GM19099 (cell line): ENCODE results near the gene TOX3.

ENCODE experiments used
- POLR2A ChIP-seq: IDR thresholded peaks from 3 replicates; pipeline ENCODE4 v1.6.1; 2011; ENCODE audit warnings: low read depth; ENCODE audit not compliant: insufficient read length; ENCODE audit errors: extremely low read depth

The TOX3 gene

DNA sequence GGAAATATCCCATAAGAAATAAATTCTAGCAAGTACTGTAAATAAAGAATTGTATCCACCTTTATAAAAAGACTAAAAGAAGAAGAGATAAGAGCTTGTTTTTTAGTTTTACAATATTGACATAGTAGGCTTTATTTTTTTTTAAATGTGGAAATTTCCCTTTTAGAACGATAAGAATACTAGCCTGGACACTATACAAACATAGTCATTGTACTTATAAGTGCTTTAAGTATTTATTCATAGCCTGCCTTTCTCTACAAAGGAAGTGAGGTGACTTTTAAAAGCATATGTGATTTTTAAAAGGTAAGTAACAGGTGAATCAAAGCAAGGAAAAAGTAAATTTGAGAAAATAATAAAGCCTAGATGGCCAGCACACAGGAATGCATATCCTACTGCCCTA lies 17.7 kb downstream of the TOX3 start:
- no peak for TF ChIP-seq POLR2A

GRCh38 chr16:52528393-52529065 lies 18.4 kb downstream of the TOX3 start:
- TF ChIP-seq POLR2A = no peak

DNA sequence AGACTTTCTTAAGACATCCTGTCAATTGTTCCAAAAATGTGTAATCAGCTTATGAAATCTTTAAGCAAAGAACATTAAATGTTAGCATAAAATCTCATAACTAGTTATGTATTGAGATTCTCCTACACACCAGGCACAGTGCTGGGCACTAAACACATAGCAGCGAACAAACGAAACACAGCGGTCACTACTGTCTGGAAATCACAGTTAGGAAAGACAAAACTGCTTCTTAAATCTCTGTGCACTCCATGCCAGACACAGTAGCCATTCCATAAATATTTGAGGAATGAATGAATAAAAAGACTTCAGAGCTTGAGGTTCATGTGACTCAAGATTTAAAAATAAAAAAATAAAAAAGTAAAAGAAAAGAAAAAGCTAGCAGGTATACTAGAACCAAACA lies 20.1 kb downstream of the TOX3 start:
- TF ChIP-seq POLR2A = no peak

DNA sequence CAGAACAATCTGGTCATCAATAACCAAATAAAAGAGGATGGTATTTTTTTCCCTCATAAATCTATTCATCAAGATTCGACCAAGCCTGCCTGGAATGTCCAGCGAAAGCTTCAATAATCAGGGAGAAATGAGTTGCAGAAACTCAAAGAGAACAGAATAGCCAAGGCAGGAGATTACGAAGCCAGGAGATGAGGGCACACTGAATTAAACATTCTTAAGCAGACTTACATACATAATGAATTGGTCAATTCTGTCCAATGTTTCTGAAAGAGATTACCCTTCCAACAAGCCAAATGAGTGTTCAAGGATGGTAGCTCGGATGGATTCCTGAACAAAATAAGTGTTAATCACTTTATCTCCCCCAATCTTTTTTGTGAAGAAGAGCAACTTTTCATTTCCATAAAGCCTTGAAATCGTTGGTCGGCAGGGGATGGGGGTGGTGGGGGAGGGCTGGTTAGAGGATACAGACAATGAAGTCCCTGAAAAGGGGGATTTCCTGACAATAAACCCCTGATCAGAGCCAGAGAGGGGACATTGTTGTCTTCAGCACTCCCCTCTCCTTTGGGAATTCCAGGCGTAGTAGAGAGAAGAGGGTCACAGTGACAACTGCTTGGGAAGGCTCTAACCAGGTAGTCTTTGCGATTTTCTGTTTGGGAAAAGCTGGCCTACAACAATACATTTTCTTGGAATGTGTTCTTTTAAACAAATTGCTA lies 20.7 kb downstream of the TOX3 start:
- TF ChIP-seq POLR2A = no peak

DNA sequence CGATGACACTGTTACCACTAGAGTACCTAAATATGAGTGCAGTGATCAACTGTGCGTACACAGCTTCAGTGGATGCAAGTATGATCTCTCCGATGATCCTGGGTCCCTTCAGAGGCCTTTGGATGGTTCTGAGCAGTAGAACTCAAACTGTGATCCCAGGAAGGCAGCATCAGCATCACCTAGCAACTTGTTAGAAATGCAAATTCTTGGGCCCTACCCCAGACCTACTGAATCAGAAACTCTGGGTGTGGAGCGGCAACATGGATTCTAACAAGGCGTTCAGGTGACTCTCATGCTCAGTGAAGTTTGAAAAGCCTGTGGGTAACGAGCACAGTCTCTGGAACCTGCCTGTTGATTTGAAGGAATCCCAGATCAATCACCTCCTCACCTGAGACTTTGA lies 25.4 kb downstream of the TOX3 start:
- TF ChIP-seq POLR2A = no peak

DNA sequence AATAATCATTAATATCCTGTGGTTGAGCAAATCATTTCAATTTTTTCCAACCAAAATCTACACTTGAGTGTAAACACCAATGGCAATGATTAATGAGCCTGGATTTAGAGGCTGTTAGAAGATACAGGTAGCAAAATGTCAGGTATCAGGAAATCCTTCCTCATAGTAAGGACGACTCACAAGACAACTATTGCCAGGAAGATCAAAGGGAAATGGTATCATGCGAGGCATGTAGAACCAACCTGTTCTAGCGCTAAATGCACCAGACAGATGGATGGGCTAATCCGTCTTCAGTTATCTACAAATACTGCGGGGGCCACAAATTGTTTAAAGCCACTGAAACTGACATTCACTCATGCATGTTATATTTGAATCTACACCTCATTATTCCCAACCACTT lies 28.1 kb downstream of the TOX3 start:
- no peak for TF ChIP-seq POLR2A

GRCh38 chr16:52515068-52515671 lies 31.8 kb downstream of the TOX3 start:
- TF ChIP-seq POLR2A = no peak

DNA sequence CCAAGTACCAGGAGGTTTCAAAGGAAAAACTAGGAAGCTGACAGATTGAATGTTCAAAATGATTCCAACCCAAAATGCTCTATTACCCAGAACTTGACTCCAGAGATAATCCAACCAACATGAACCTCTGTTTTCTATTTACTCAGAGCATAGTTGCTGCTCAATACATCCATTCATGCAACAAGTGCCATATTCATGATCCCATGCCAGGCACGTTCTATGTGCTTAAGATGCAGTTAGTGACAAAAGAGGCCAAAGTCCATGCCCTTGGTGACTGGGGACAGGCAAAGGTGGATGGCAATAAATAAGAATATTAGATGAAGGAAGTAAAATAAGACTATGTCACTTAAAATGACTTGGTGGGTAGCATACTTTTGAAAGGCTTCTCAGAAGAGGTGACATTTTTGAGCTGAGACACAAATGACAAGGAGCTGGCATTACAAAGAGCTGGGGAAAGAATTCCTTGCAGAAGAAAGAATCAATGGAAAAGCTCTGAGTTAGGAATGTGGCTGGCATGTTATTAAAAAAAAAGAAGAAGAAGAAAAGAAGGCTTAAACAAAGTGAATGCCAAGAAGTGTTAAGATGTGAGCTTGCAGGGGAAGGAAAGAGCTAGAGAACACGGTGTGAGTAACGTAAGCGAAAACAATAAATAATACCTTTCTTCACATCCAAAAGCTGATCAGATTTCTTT lies 34.5 kb downstream of the TOX3 start:
- no peak for TF ChIP-seq POLR2A

GRCh38 chr16:52501746-52502145 lies 45.2 kb downstream of the TOX3 start:
- TF ChIP-seq POLR2A = no peak

DNA sequence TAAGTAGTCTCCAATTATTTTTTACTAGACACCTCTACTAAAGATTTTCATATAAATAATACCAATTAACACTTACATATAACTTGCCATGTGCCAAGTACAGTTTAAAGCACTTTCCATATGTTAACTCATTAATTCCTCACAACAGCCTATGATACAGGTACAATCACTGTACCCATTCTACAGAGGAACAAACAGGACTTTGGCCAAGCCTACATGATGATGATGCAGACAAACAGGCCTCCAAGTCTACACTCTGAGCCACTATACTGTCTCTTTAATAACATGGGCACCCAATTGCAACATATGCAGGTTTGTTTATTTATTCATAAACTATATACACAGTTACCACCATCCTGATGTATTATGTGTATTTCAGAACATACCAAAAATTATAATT lies 46.0 kb downstream of the TOX3 start:
- TF ChIP-seq POLR2A = no peak

DNA sequence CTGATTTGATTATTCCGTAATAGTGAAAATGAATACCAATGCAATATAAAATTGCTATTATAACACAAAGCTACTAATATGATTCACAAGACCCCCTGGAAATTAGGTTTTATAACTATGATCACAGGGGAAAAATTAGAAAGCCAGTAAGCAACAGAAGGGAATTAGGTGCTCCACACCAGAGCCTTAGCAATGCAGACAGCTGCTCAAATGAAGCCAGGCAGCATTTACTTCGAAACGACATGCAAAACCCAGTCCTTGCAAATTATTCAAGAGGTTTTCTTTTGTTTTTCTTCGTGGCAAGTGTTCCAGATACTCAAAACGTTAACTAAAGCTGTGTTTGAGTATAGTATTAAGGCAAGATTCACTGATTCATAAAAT lies 47.9 kb downstream of the TOX3 start:
- TF ChIP-seq POLR2A = no peak

DNA sequence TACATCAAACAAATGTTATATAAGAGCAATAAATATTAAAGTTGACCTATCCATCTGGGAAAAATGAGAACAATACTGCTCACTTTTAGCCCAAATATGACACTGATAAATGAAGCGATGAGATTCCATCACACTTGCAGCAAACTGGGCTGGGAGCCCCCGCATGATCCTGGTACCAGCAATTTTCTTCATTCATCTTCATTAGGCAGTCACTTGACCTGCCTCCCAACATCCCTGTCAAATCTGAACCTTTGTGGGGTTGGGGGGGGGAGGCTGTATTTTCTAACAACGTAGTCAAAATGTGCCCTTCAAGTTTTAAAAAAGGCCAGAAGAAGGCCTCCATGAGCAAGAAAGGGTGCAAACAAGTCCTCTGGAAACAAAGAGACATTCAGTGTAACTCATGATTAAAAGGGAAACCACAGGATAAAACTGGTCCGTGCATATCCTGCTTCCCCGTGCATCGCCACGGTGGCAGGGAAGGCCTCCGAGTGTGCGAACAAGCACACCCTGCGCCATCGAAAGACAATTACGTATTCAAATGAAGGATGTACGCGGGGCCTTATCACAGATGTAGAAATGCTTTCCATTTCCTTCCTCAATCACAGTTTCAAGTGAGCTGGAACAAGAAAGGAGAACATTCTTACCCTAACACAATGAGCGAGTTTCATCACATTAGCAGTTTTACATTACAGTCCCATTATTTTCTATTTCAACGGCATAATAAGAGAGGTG lies 48.4 kb downstream of the TOX3 start:
- no peak for TF ChIP-seq POLR2A

- TF ChIP-seq POLR2A = no peak
These were observed 49.7 kb downstream of the TOX3 start for GRCh38 chr16:52497067-52497816.
